Cerebellar cortex (tissue), 1 donor: Measurements from ENCODE around the gene SEMA5A.
"Not testable (repeated sequence)": the region's sequence is repeated elsewhere in the genome, so short reads cannot be mapped to it uniquely, and the experiment has no call there.

Experiments
- DNase-seq: peaks from one replicate; pipeline ENCODE4 v3.0.0-alpha.2; 2015; ENCODE audit warnings: low spot score

SEMA5A gene

GRCh38 chr5:9438596-9439354 lies 107.1 kb downstream of the SEMA5A start:
- no peak for DNase-seq

GRCh38 chr5:9437741-9438240 lies 108.1 kb downstream of the SEMA5A start:
- no peak for DNase-seq

GRCh38 chr5:9431496-9432258 lies 114.2 kb downstream of the SEMA5A start:
- DNase-seq = no peak

- DNase-seq = no peak
Measured at GRCh38 chr5:9431151-9431495, 114.8 kb downstream of the SEMA5A start.

GRCh38 chr5:9430306-9430705 lies 115.6 kb downstream of the SEMA5A start:
- DNase-seq = no peak

GRCh38 chr5:9429691-9430215 lies 116.1 kb downstream of the SEMA5A start:
- DNase-seq = no peak

GRCh38 chr5:9428272-9428671 lies 117.6 kb downstream of the SEMA5A start:
- DNase-seq = no peak

GRCh38 chr5:9425710-9426109 lies 120.2 kb downstream of the SEMA5A start:
- DNase-seq = no peak

- DNase-seq = no peak
Measured at GRCh38 chr5:9423571-9423970, 122.3 kb downstream of the SEMA5A start.

- DNase-seq = no peak
Measured at GRCh38 chr5:9421884-9422283, 124.0 kb downstream of the SEMA5A start.

- no peak for DNase-seq
Measured at GRCh38 chr5:9419794-9420193, 126.1 kb downstream of the SEMA5A start.

GRCh38 chr5:9415566-9415965 lies 130.3 kb downstream of the SEMA5A start:
- no peak for DNase-seq

- DNase-seq = no peak
Measured at GRCh38 chr5:9415091-9415490, 130.8 kb downstream of the SEMA5A start.

- no peak for DNase-seq
Measured at GRCh38 chr5:9411142-9411541, 134.7 kb downstream of the SEMA5A start.

GRCh38 chr5:9409413-9409960 lies 136.4 kb downstream of the SEMA5A start:
- DNase-seq = no peak

GRCh38 chr5:9408964-9409363 lies 136.9 kb downstream of the SEMA5A start:
- DNase-seq = no peak

GRCh38 chr5:9405196-9405754 lies 140.6 kb downstream of the SEMA5A start:
- no peak for DNase-seq

GRCh38 chr5:9401786-9402472 lies 143.9 kb downstream of the SEMA5A start:
- DNase-seq = no peak

GRCh38 chr5:9399783-9400182 lies 146.1 kb downstream of the SEMA5A start:
- DNase-seq = not testable (repeated sequence)

GRCh38 chr5:9399094-9399493 lies 146.8 kb downstream of the SEMA5A start:
- no peak for DNase-seq

- no peak for DNase-seq
Measured at GRCh38 chr5:9398227-9398626, 147.6 kb downstream of the SEMA5A start.

GRCh38 chr5:9396285-9396770 lies 149.5 kb downstream of the SEMA5A start:
- DNase-seq = no peak
